ENCODE data around the gene FAM98B.

DNA sequence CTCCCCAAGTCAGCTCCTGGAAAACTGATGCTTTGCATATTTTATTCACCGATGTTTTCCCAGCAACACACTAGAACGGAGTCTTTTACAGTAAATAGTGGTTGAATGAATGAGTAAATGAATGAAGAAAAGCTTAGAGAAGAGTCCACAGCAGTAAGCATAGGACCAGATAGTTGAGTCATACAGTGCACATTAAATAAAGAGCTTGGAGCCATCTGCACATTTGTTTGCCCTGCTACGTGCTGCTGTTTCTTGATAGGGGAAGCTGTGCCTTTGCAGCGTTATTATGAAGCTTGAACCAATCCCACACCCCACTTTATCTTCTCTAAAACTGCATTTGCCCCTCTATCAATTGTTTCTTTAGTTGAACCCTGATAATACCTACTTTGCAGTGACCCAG, 1.2 kb downstream of the FAM98B start:
- TF ChIP-seq, protein P1, sequence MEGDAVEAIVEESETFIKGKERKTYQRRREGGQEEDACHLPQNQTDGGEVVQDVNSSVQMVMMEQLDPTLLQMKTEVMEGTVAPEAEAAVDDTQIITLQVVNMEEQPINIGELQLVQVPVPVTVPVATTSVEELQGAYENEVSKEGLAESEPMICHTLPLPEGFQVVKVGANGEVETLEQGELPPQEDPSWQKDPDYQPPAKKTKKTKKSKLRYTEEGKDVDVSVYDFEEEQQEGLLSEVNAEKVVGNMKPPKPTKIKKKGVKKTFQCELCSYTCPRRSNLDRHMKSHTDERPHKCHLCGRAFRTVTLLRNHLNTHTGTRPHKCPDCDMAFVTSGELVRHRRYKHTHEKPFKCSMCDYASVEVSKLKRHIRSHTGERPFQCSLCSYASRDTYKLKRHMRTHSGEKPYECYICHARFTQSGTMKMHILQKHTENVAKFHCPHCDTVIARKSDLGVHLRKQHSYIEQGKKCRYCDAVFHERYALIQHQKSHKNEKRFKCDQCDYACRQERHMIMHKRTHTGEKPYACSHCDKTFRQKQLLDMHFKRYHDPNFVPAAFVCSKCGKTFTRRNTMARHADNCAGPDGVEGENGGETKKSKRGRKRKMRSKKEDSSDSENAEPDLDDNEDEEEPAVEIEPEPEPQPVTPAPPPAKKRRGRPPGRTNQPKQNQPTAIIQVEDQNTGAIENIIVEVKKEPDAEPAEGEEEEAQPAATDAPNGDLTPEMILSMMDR (conservative IDR thresholded peaks at IDR 0.05; ENCODE audit: low read length) = no peak
- no peak for TF ChIP-seq EZH2phosphoT487 (IDR thresholded peaks at IDR 0.05; ENCODE audit: borderline replicate concordance)

Data from Loucy (cell line).